Astrocyte of the spinal cord (primary cell): ENCODE measurements around the gene C3orf22.
"Not testable (repeated sequence)": the region's sequence is repeated elsewhere in the genome, so short reads cannot be mapped to it uniquely, and the experiment has no call there.

ENCODE experiments used
- DNase-seq: peaks from one replicate; pipeline ENCODE4 v3.0.0; 2011; ENCODE audit warnings: low read depth, low spot score
- H3K4me3 ChIP-seq: 2 replicates; pipeline ENCODE4 v1.5.1; 2011; ENCODE audit warnings: low read depth, mild to moderate bottlenecking, low read length, moderate library complexity
- CTCF ChIP-seq: IDR thresholded peaks from 2 replicates; pipeline ENCODE4 v1.5.1; 2012; ENCODE audit warnings: low read depth, mild to moderate bottlenecking, low read length, inconsistent platforms
- in situ Hi-C: cut with HindIII; loops from 2 replicates; pipeline ENCODE4 v1.10.0; 2017; ENCODE audit warnings: low sequenced_read_pairs

C3orf22 gene

GRCh38 chr3:126558336-126559071 lies at the start of gene C3orf22:
C3orf22 (minus strand) TSS chr3:126558932; CDS start chr3:126553390, 5,542 bp downstream.
- no peak within 1 kb of the TSS for H3K4me3 ChIP-seq
- in situ Hi-C loops: no loop called here
- no peak for DNase-seq
- TF ChIP-seq CTCF: no peak

- in situ Hi-C loops: no loop called here
- no peak for TF ChIP-seq CTCF
- no peak overlapping the region for H3K4me3 ChIP-seq
- peak; percentile 55 for DNase-seq
Observed at GRCh38 chr3:126607214-126607908, 48.6 kb upstream of the C3orf22 start.

GRCh38 chr3:126606001-126606400 lies 47.3 kb upstream of the C3orf22 start:
- DNase-seq: no peak
- in situ Hi-C loops: no loop called here
- no peak for TF ChIP-seq CTCF
- no peak overlapping the region for H3K4me3 ChIP-seq

GRCh38 chr3:126604691-126605090 lies 46.0 kb upstream of the C3orf22 start:
- no peak for TF ChIP-seq CTCF
- no peak overlapping the region for H3K4me3 ChIP-seq
- in situ Hi-C loops: no loop called here
- DNase-seq: no peak

GRCh38 chr3:126599101-126599500 lies 40.4 kb upstream of the C3orf22 start:
- in situ Hi-C loops: no loop called here
- no peak for TF ChIP-seq CTCF
- DNase-seq: no peak
- no peak overlapping the region for H3K4me3 ChIP-seq

GRCh38 chr3:126595479-126595878 lies 36.7 kb upstream of the C3orf22 start:
- in situ Hi-C loops, DNase-seq, H3K4me3 ChIP-seq: not testable (repeated sequence)

GRCh38 chr3:126591515-126591914 lies 32.8 kb upstream of the C3orf22 start:
- in situ Hi-C loops, H3K4me3 ChIP-seq, DNase-seq: not testable (repeated sequence)
